ENCODE results near the gene CCL24.
A peak's percentile ranks its signal among the peaks of the same experiment; 100 is the strongest.

Gene CCL24

DNA sequence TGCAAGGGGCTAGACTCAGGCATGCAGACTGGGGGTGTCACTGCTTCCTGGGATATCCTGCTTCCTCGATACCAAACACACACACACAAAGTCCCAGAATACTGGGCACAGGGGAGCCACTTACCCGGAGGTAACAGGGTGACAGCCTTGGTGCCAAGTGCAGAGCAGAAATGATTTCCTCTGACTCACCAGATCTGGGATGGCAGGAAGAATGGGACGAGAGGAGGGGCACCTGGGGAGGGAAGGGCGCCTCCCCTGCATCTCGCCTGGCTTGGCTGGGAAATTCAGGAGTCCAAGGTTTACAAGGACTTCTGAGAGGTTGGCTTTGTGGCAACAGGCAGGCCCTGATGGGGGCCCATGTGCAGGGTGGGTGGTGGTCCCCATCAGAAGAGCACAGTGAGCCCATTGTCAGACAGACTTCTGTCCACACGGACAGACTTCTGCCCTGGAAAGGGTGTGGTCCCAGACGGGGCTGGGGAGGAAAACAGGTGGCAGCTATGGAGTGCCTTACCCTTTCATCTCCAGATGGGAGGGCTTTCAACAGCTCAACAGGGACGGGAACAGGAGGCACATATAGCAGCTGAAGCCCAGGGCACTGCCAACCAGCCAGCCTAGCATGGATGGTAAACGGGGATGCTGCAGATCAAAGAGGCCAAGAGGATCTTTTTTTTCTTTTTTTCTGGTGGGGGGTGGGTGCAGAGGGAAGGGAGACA, 9.7 kb upstream of the CCL24 start:
- no peak overlapping the region for H2BK12ac ChIP-seq (ENCODE audit: low read length in 2 of 2)
- no peaks in the 10 kb centered on the region for H3K9me3 ChIP-seq (ENCODE audit: control insufficient read depth, low read length)
- no peak overlapping the region for H2AFZ ChIP-seq (ENCODE audit: low read depth, low read length)
- no peak overlapping the region for H2AK5ac ChIP-seq (ENCODE audit: low read length, severe bottlenecking)
- no peak overlapping the region for H4K8ac ChIP-seq (ENCODE audit: low read length)
- no peak overlapping the region for H3K4me3 ChIP-seq (ENCODE audit: insufficient read depth in 1 of 2, low read depth in 1 of 2, low read length in 2 of 2)
- H3K4me2 ChIP-seq (ENCODE audit: low read length, poor library complexity, severe bottlenecking) = no peak overlapping the region
- H3K27ac ChIP-seq (ENCODE audit: low read length, poor library complexity, severe bottlenecking) = no peak overlapping the region
- H3K14ac ChIP-seq (ENCODE audit: low read length in 2 of 2) = peak overlapping the region in 1 of 2 experiments; percentile 15
- H2BK15ac ChIP-seq (ENCODE audit: low read depth, poor library complexity, severe bottlenecking) = no peak overlapping the region
- H4K91ac ChIP-seq (ENCODE audit: low read length) = no peak overlapping the region
- no peak overlapping the region for H3K18ac ChIP-seq (ENCODE audit: low read depth in 1 of 2, low read length in 2 of 2)
- H3K23ac ChIP-seq (ENCODE audit: low read length in 2 of 2) = no peak overlapping the region
- no peak overlapping the region for H2BK5ac ChIP-seq (ENCODE audit: low read depth, low read length, poor library complexity, severe bottlenecking)
- H3K79me1 ChIP-seq (replicated peaks; ENCODE audit: low read length, poor library complexity, severe bottlenecking) = no peaks in the 10 kb centered on the region
- no peak overlapping the region for H2BK120ac ChIP-seq (ENCODE audit: low read depth, low read length)
- WGBS = 81% methylated on average over 9 of the region's 9 CpGs
- H3K36me3 ChIP-seq (ENCODE audit: control insufficient read depth in 1 of 2, insufficient read depth in 2 of 2, low read depth in 1 of 2, low read length in 2 of 2) = no peaks in the 10 kb centered on the region
- H3K4me1 ChIP-seq (ENCODE audit: control insufficient read depth, insufficient read depth, low read depth, low read length) = no peaks in the 10 kb centered on the region
- DNase-seq = no peak
- no peak overlapping the region for H3K4ac ChIP-seq (ENCODE audit: low read depth in 1 of 2, low read length in 2 of 2)
- H3K9ac ChIP-seq (ENCODE audit: low read length) = no peak overlapping the region
- H3K27me3 ChIP-seq (ENCODE audit: control insufficient read depth in 1 of 2, insufficient read depth in 1 of 2, low read length in 2 of 2) = peaks cover 11 to 37% of the 10 kb centered on the region in 2 experiments

DNA sequence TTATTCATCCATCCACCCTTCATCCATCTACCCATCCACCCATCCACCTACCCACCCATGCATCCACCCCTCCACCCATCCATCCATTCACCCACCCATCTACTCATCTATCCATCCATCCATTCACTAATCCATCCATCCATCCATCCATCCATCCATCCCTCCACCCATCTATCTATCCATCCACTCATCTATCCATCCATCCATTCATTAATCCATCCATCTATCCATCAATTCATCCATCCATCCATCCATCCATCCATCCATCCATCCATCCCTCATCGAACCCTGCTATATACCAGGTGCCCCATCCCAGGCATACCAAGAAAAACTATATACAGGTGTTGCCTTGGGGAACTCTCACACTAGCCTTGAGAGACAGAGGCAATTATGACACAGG, 7.1 kb upstream of the CCL24 start:
- H4K91ac ChIP-seq (ENCODE audit: low read length) = no peak overlapping the region
- H3K79me1 ChIP-seq (replicated peaks; ENCODE audit: low read length, poor library complexity, severe bottlenecking) = no peaks in the 10 kb centered on the region
- H3K14ac ChIP-seq (ENCODE audit: low read length in 2 of 2) = no peak overlapping the region
- H3K9ac ChIP-seq (ENCODE audit: low read length) = no peak overlapping the region
- no peak overlapping the region for H3K4me2 ChIP-seq (ENCODE audit: low read length, poor library complexity, severe bottlenecking)
- H3K4ac ChIP-seq (ENCODE audit: low read depth in 1 of 2, low read length in 2 of 2) = no peak overlapping the region
- H4K8ac ChIP-seq (ENCODE audit: low read length) = no peak overlapping the region
- no peak overlapping the region for H2BK12ac ChIP-seq (ENCODE audit: low read length in 2 of 2)
- no peaks in the 10 kb centered on the region for H3K4me1 ChIP-seq (ENCODE audit: control insufficient read depth, insufficient read depth, low read depth, low read length)
- H3K4me3 ChIP-seq (ENCODE audit: insufficient read depth in 1 of 2, low read depth in 1 of 2, low read length in 2 of 2) = no peak overlapping the region
- H2BK15ac ChIP-seq (ENCODE audit: low read depth, poor library complexity, severe bottlenecking) = no peak overlapping the region
- no peak overlapping the region for H3K18ac ChIP-seq (ENCODE audit: low read depth in 1 of 2, low read length in 2 of 2)
- H2BK120ac ChIP-seq (ENCODE audit: low read depth, low read length) = no peak overlapping the region
- WGBS = 83% methylated on average over 1 of the region's 1 CpG
- H2AK5ac ChIP-seq (ENCODE audit: low read length, severe bottlenecking) = no peak overlapping the region
- no peak overlapping the region for H3K27ac ChIP-seq (ENCODE audit: low read length, poor library complexity, severe bottlenecking)
- DNase-seq = no peak
- no peak overlapping the region for H2BK5ac ChIP-seq (ENCODE audit: low read depth, low read length, poor library complexity, severe bottlenecking)
- H3K36me3 ChIP-seq (ENCODE audit: control insufficient read depth in 1 of 2, insufficient read depth in 2 of 2, low read depth in 1 of 2, low read length in 2 of 2) = no peaks in the 10 kb centered on the region
- no peak overlapping the region for H3K23ac ChIP-seq (ENCODE audit: low read length in 2 of 2)
- no peak overlapping the region for H2AFZ ChIP-seq (ENCODE audit: low read depth, low read length)
- H3K27me3 ChIP-seq (ENCODE audit: control insufficient read depth in 1 of 2, insufficient read depth in 1 of 2, low read length in 2 of 2) = peaks cover 17 to 35% of the 10 kb centered on the region in 2 experiments
- no peaks in the 10 kb centered on the region for H3K9me3 ChIP-seq (ENCODE audit: control insufficient read depth, low read length)

DNA sequence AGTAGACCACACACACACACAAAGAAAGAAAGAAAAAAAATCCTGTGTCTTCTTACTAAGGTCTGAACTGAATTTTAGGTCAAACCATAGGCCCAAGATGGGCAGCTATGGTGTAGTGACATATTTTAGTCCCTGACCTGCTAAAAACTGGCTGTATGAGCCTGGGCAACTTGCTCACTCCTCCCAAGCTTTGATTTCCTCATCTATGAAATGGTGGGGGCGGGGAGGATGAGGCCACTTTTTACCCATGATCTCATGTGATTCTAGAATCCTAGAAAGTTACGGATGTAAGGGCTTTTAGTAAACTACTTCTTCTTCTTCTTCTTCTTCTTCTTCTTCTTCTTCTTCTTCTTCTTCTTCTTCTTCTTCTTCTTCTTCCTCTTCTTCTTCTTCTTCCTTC, 6.1 kb upstream of the CCL24 start:
- no peak overlapping the region for H4K91ac ChIP-seq (ENCODE audit: low read length)
- no peak overlapping the region for H2AK5ac ChIP-seq (ENCODE audit: low read length, severe bottlenecking)
- H4K8ac ChIP-seq (ENCODE audit: low read length) = no peak overlapping the region
- H2BK5ac ChIP-seq (ENCODE audit: low read depth, low read length, poor library complexity, severe bottlenecking) = no peak overlapping the region
- H3K36me3 ChIP-seq (ENCODE audit: control insufficient read depth in 1 of 2, insufficient read depth in 2 of 2, low read depth in 1 of 2, low read length in 2 of 2) = no peaks in the 10 kb centered on the region
- 100% methylated on average over 1 of the region's 2 CpGs for WGBS
- H2AFZ ChIP-seq (ENCODE audit: low read depth, low read length) = no peak overlapping the region
- H3K18ac ChIP-seq (ENCODE audit: low read depth in 1 of 2, low read length in 2 of 2) = no peak overlapping the region
- H3K9ac ChIP-seq (ENCODE audit: low read length) = no peak overlapping the region
- H3K27ac ChIP-seq (ENCODE audit: low read length, poor library complexity, severe bottlenecking) = no peak overlapping the region
- H2BK15ac ChIP-seq (ENCODE audit: low read depth, poor library complexity, severe bottlenecking) = no peak overlapping the region
- H3K23ac ChIP-seq (ENCODE audit: low read length in 2 of 2) = no peak overlapping the region
- no peak overlapping the region for H3K14ac ChIP-seq (ENCODE audit: low read length in 2 of 2)
- H3K4me3 ChIP-seq (ENCODE audit: insufficient read depth in 1 of 2, low read depth in 1 of 2, low read length in 2 of 2) = no peak overlapping the region
- no peaks in the 10 kb centered on the region for H3K4me1 ChIP-seq (ENCODE audit: control insufficient read depth, insufficient read depth, low read depth, low read length)
- H3K9me3 ChIP-seq (ENCODE audit: control insufficient read depth, low read length) = no peaks in the 10 kb centered on the region
- no peak overlapping the region for H3K4me2 ChIP-seq (ENCODE audit: low read length, poor library complexity, severe bottlenecking)
- DNase-seq = no peak
- no peaks in the 10 kb centered on the region for H3K79me1 ChIP-seq (replicated peaks; ENCODE audit: low read length, poor library complexity, severe bottlenecking)
- no peak overlapping the region for H2BK120ac ChIP-seq (ENCODE audit: low read depth, low read length)
- H3K4ac ChIP-seq (ENCODE audit: low read depth in 1 of 2, low read length in 2 of 2) = no peak overlapping the region
- no peak overlapping the region for H2BK12ac ChIP-seq (ENCODE audit: low read length in 2 of 2)
- H3K27me3 ChIP-seq (ENCODE audit: control insufficient read depth in 1 of 2, insufficient read depth in 1 of 2, low read length in 2 of 2) = peaks cover 27 to 31% of the 10 kb centered on the region in 2 experiments

DNA sequence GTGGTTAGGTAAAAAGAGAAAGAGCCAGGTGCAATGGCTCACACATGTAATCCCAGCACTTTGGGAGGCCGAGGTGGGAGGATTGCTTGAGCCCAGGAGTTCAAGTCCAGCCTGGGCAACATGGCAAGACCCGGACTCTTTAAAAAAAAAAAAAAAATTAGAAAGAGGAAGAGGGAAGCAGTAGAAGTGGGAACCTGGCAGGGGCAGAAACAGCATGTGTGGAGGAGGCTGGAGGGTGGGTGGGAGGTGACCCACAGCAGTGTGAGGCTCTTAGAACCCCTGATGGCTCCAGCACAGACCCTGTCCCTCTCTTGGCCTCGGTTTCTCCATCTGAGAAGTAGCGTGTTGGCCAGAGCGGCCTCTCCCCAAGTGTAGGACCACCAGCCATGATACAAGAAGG, 4.9 kb upstream of the CCL24 start:
- Histone ChIP-seq H4K91ac (ENCODE audit: low read length) (no peak overlapping the region), H2BK15ac (ENCODE audit: low read depth, poor library complexity, severe bottlenecking) (no peak overlapping the region), H3K23ac (ENCODE audit: low read length in 2 of 2) (no peak overlapping the region), H3K4ac (ENCODE audit: low read depth in 1 of 2, low read length in 2 of 2) (no peak overlapping the region), H3K9ac (ENCODE audit: low read length) (no peak overlapping the region), H2BK120ac (ENCODE audit: low read depth, low read length) (no peak overlapping the region), H2AK5ac (ENCODE audit: low read length, severe bottlenecking) (no peak overlapping the region), H2BK5ac (ENCODE audit: low read depth, low read length, poor library complexity, severe bottlenecking) (no peak overlapping the region), H3K14ac (ENCODE audit: low read length in 2 of 2) (no peak overlapping the region), H2BK12ac (ENCODE audit: low read length in 2 of 2) (no peak overlapping the region), H3K9me3 (ENCODE audit: control insufficient read depth, low read length) (no peaks in the 10 kb centered on the region), H3K4me1 (ENCODE audit: control insufficient read depth, insufficient read depth, low read depth, low read length) (no peaks in the 10 kb centered on the region), H3K4me2 (ENCODE audit: low read length, poor library complexity, severe bottlenecking) (no peak overlapping the region), H2AFZ (ENCODE audit: low read depth, low read length) (no peak overlapping the region), H3K27ac (ENCODE audit: low read length, poor library complexity, severe bottlenecking) (no peak overlapping the region), H3K36me3 (ENCODE audit: control insufficient read depth in 1 of 2, insufficient read depth in 2 of 2, low read depth in 1 of 2, low read length in 2 of 2) (no peaks in the 10 kb centered on the region), H3K18ac (ENCODE audit: low read depth in 1 of 2, low read length in 2 of 2) (no peak overlapping the region), H3K27me3 (ENCODE audit: control insufficient read depth in 1 of 2, insufficient read depth in 1 of 2, low read length in 2 of 2) (peaks cover 29 to 36% of the 10 kb centered on the region in 2 experiments), H3K79me1 (replicated peaks; ENCODE audit: low read length, poor library complexity, severe bottlenecking) (no peaks in the 10 kb centered on the region), H3K4me3 (ENCODE audit: insufficient read depth in 1 of 2, low read depth in 1 of 2, low read length in 2 of 2) (peak overlapping the region in 1 of 2 experiments; percentile 15), H4K8ac (ENCODE audit: low read length) (no peak overlapping the region)
- WGBS = 81% methylated on average over 2 of the region's 5 CpGs
- DNase-seq = no peak
